Stimulated activated naive CD8-positive, alpha-beta T cell treated with anti-CD3 and anti-CD28 coated beads, Interleukin-15, Interleukin-2, amounts not matched to agents 100 ng/mL and 50 ng/mL, for 24 hours (primary cell): ENCODE measurements around the gene TSPAN14.
"Not testable (repeated sequence)": the region's sequence is repeated elsewhere in the genome, so short reads cannot be mapped to it uniquely, and the experiment has no call there.

ENCODE experiments used
- H3K27ac Mint-ChIP-seq: one replicate; pipeline ENCODE4 v1.8.0; 2021; ENCODE audit warnings: mild to moderate bottlenecking, mixed read lengths
- H3K27me3 Mint-ChIP-seq: one replicate; pipeline ENCODE4 v1.8.0; 2021; ENCODE audit warnings: mixed read lengths
- H3K36me3 Mint-ChIP-seq: one replicate; pipeline ENCODE4 v1.8.0; 2021; ENCODE audit warnings: low read depth, mixed read lengths
- H3K4me1 Mint-ChIP-seq: one replicate; pipeline ENCODE4 v1.8.0; 2021; ENCODE audit warnings: low read depth, mixed read lengths
- H3K4me3 Mint-ChIP-seq: one replicate; pipeline ENCODE4 v1.8.0; 2021; ENCODE audit warnings: mild to moderate bottlenecking, mixed read lengths
- H3K9me3 Mint-ChIP-seq: one replicate; pipeline ENCODE4 v1.8.0; 2021; ENCODE audit warnings: mixed read lengths

The TSPAN14 gene

GRCh38 chr10:80415734-80416478, 38.2 kb upstream of the TSPAN14 start:
- Mint-ChIP-seq H3K4me3 (no peak overlapping the region), H3K4me1 (peaks cover 28% of the 10 kb centered on the region), H3K27ac (no peak overlapping the region), H3K36me3 (no peaks in the 10 kb centered on the region), H3K9me3 (no peaks in the 10 kb centered on the region), H3K27me3 (no peaks in the 10 kb centered on the region)

GRCh38 chr10:80416479-80417098, 37.5 kb upstream of the TSPAN14 start:
- H3K4me1 Mint-ChIP-seq, result peaks cover 29% of the 10 kb centered on the region

GRCh38 chr10:80417256-80417655, 36.9 kb upstream of the TSPAN14 start:
- H3K4me1 Mint-ChIP-seq, result peaks cover 30% of the 10 kb centered on the region
- H3K27me3 Mint-ChIP-seq, H3K9me3 Mint-ChIP-seq, H3K4me3 Mint-ChIP-seq, H3K36me3 Mint-ChIP-seq, H3K27ac Mint-ChIP-seq: not testable (repeated sequence)

More at GRCh38 chr10:80416479-80417098, 37.5 kb upstream of the TSPAN14 start:
- no peaks in the 10 kb centered on the region for H3K9me3 Mint-ChIP-seq
- H3K4me3 Mint-ChIP-seq, result no peak overlapping the region
- no peaks in the 10 kb centered on the region for H3K36me3 Mint-ChIP-seq
- H3K27ac Mint-ChIP-seq, result no peak overlapping the region
- no peaks in the 10 kb centered on the region for H3K27me3 Mint-ChIP-seq

GRCh38 chr10:80421050-80421706, 32.9 kb upstream of the TSPAN14 start:
- no peaks in the 10 kb centered on the region for H3K9me3 Mint-ChIP-seq
- H3K4me1 Mint-ChIP-seq, result peaks cover 11% of the 10 kb centered on the region
- H3K4me3 Mint-ChIP-seq, result no peak overlapping the region
- H3K36me3 Mint-ChIP-seq, result peaks cover 15% of the 10 kb centered on the region
- no peak overlapping the region for H3K27ac Mint-ChIP-seq
- no peaks in the 10 kb centered on the region for H3K27me3 Mint-ChIP-seq

GRCh38 chr10:80421707-80422536, 32.2 kb upstream of the TSPAN14 start:
- H3K36me3 Mint-ChIP-seq, result peaks cover 15% of the 10 kb centered on the region
- no peaks in the 10 kb centered on the region for H3K27me3 Mint-ChIP-seq
- peaks cover 11% of the 10 kb centered on the region for H3K4me1 Mint-ChIP-seq
- H3K9me3 Mint-ChIP-seq, result no peaks in the 10 kb centered on the region
- H3K4me3 Mint-ChIP-seq, result no peak overlapping the region
- H3K27ac Mint-ChIP-seq, result no peak overlapping the region

- no peak overlapping the region for H3K27ac Mint-ChIP-seq
- no peaks in the 10 kb centered on the region for H3K9me3 Mint-ChIP-seq
- H3K4me3 Mint-ChIP-seq, result no peak overlapping the region
- no peaks in the 10 kb centered on the region for H3K27me3 Mint-ChIP-seq
- peaks cover 32% of the 10 kb centered on the region for H3K36me3 Mint-ChIP-seq
- peaks cover 15% of the 10 kb centered on the region for H3K4me1 Mint-ChIP-seq
These were observed 28.2 kb upstream of the TSPAN14 start for GRCh38 chr10:80425901-80426300.

GRCh38 chr10:80427541-80427940, 26.6 kb upstream of the TSPAN14 start:
- H3K9me3 Mint-ChIP-seq, result no peaks in the 10 kb centered on the region
- no peak overlapping the region for H3K27ac Mint-ChIP-seq
- H3K4me1 Mint-ChIP-seq, result peaks cover 4% of the 10 kb centered on the region
- H3K27me3 Mint-ChIP-seq, result no peaks in the 10 kb centered on the region
- peaks cover 32% of the 10 kb centered on the region for H3K36me3 Mint-ChIP-seq
- H3K4me3 Mint-ChIP-seq, result no peak overlapping the region

GRCh38 chr10:80429521-80429973, 24.6 kb upstream of the TSPAN14 start:
- H3K4me1 Mint-ChIP-seq, result peaks cover 4% of the 10 kb centered on the region
- peak overlapping the region; percentile 28 for H3K27ac Mint-ChIP-seq
- peaks cover 32% of the 10 kb centered on the region for H3K36me3 Mint-ChIP-seq

GRCh38 chr10:80433134-80433533, 21.0 kb upstream of the TSPAN14 start:
- Mint-ChIP-seq H3K9me3 (no peaks in the 10 kb centered on the region), H3K27ac (no peak overlapping the region), H3K4me1 (peaks cover 4% of the 10 kb centered on the region), H3K4me3 (no peak overlapping the region), H3K36me3 (peaks cover 13% of the 10 kb centered on the region), H3K27me3 (no peaks in the 10 kb centered on the region)

More at GRCh38 chr10:80429521-80429973, 24.6 kb upstream of the TSPAN14 start:
- no peak overlapping the region for H3K4me3 Mint-ChIP-seq
- no peaks in the 10 kb centered on the region for H3K27me3 Mint-ChIP-seq
- H3K9me3 Mint-ChIP-seq, result no peaks in the 10 kb centered on the region

GRCh38 chr10:80436446-80437098, 17.5 kb upstream of the TSPAN14 start:
- H3K9me3 Mint-ChIP-seq, result no peaks in the 10 kb centered on the region
- H3K4me3 Mint-ChIP-seq, result no peak overlapping the region
- peaks cover 4% of the 10 kb centered on the region for H3K36me3 Mint-ChIP-seq
- no peak overlapping the region for H3K27ac Mint-ChIP-seq
- no peaks in the 10 kb centered on the region for H3K4me1 Mint-ChIP-seq
- H3K27me3 Mint-ChIP-seq, result no peaks in the 10 kb centered on the region

GRCh38 chr10:80437227-80437626, 16.9 kb upstream of the TSPAN14 start:
- no peak overlapping the region for H3K4me3 Mint-ChIP-seq
- no peak overlapping the region for H3K27ac Mint-ChIP-seq
- H3K9me3 Mint-ChIP-seq, result no peaks in the 10 kb centered on the region
- H3K36me3 Mint-ChIP-seq, result peaks cover 4% of the 10 kb centered on the region
- H3K27me3 Mint-ChIP-seq, result no peaks in the 10 kb centered on the region
- H3K4me1 Mint-ChIP-seq, result no peaks in the 10 kb centered on the region

- Mint-ChIP-seq H3K9me3 (no peaks in the 10 kb centered on the region), H3K4me1 (peaks cover 34% of the 10 kb centered on the region), H3K27me3 (no peaks in the 10 kb centered on the region), H3K4me3 (no peak overlapping the region), H3K27ac (no peak overlapping the region), H3K36me3 (no peaks in the 10 kb centered on the region)
These were observed 12.3 kb upstream of the TSPAN14 start for GRCh38 chr10:80441831-80442230.

GRCh38 chr10:80442879-80443278, 11.2 kb upstream of the TSPAN14 start:
- peaks cover 41% of the 10 kb centered on the region for H3K4me1 Mint-ChIP-seq
- no peaks in the 10 kb centered on the region for H3K27me3 Mint-ChIP-seq
- no peak overlapping the region for H3K4me3 Mint-ChIP-seq
- no peaks in the 10 kb centered on the region for H3K9me3 Mint-ChIP-seq
- H3K27ac Mint-ChIP-seq, result no peak overlapping the region
- no peaks in the 10 kb centered on the region for H3K36me3 Mint-ChIP-seq

- no peaks in the 10 kb centered on the region for H3K9me3 Mint-ChIP-seq
- H3K4me3 Mint-ChIP-seq, result no peak overlapping the region
- no peaks in the 10 kb centered on the region for H3K27me3 Mint-ChIP-seq
- H3K27ac Mint-ChIP-seq, result peak overlapping the region; percentile 66
- no peaks in the 10 kb centered on the region for H3K36me3 Mint-ChIP-seq
- peaks cover 41% of the 10 kb centered on the region for H3K4me1 Mint-ChIP-seq
These were observed 10.6 kb upstream of the TSPAN14 start for GRCh38 chr10:80443531-80443974.
